Measurements from ENCODE around the gene PRDM15. TPM values are rescaled to one million over a fixed set of nuclear protein-coding genes. Genes with fewer than 3 reads are reported as not detected.

Gene PRDM15
- polyA plus RNA-seq, 3 donors: 0.19 to 19.0 (median 0.74) TPM

GRCh38 chr21:41751611-41752011, 127.5 kb downstream of the PRDM15 start:
- Histone ChIP-seq H4K20me1 (ENCODE audit: insufficient read depth, low read length) (no peaks in the 10 kb centered on the region), H3K4me1 (ENCODE audit: control insufficient read depth in 1 of 2, insufficient read depth in 2 of 2, low read length in 2 of 2) (peaks cover 9 to 14% of the 10 kb centered on the region in 2 donors), H3K4me3 (replicated peaks in 1 of 3; ENCODE audit: low read depth in 2 of 3, low read length in 3 of 3) (no peak overlapping the region), H3K79me2 (ENCODE audit: insufficient read depth, low read length) (no peaks in the 10 kb centered on the region), H3K9me3 (replicated peaks in 1 of 2; ENCODE audit: control insufficient read depth in 1 of 2, insufficient read depth in 1 of 2, low read length in 2 of 2) (no peaks in the 10 kb centered on the region), H3K36me3 (replicated peaks in 1 of 2; ENCODE audit: control insufficient read depth in 1 of 2, insufficient read depth in 2 of 2, low read length in 2 of 2) (no peaks in the 10 kb centered on the region), H3K9ac (ENCODE audit: insufficient read depth, low read length, poor library complexity, severe bottlenecking) (no peak overlapping the region), H3K4me2 (replicated peaks; ENCODE audit: extremely low read depth, low read length, poor library complexity, severe bottlenecking) (no peak overlapping the region), H3K27me3 (ENCODE audit: control insufficient read depth in 2 of 2, insufficient read depth in 2 of 2, low read length in 2 of 2) (no peaks in the 10 kb centered on the region), H2AFZ (ENCODE audit: insufficient read depth, low read depth, low read length, poor library complexity, severe bottlenecking) (no peak overlapping the region), H3K27ac (ENCODE audit: low read depth in 1 of 2, low read length in 2 of 2) (no peak overlapping the region)
- intact Hi-C loops (cut with micrococcal nuclease): no loop called here
- Mint-ChIP-seq H3K4me1 (peaks cover 17% of the 10 kb centered on the region), H3K36me3 (no peaks in the 10 kb centered on the region), H3K27me3 (ENCODE audit: low read depth in 3 of 3) (peaks cover 11 to 21% (median 15%) of the 10 kb centered on the region in 3 donors), H3K9me3 (peaks cover 0 to 3% (median 0%) of the 10 kb centered on the region in 7 donors), H3K4me3 (no peak overlapping the region), H3K27ac (peak overlapping the region in 1 of 7 donors; percentile 40)
- DNase-seq: no peak
- no peak for TF ChIP-seq CTCF (IDR thresholded peaks at IDR 0.05)
- 90% methylated on average over 8 of the region's 12 CpGs for WGBS (ENCODE audit: insufficient coverage)

GRCh38 chr21:41750532-41751151, 128.5 kb downstream of the PRDM15 start:
- H3K4me1 Mint-ChIP-seq: peaks cover 15% of the 10 kb centered on the region
- Histone ChIP-seq H2AFZ (ENCODE audit: insufficient read depth, low read depth, low read length, poor library complexity, severe bottlenecking) (no peak overlapping the region), H3K36me3 (replicated peaks in 1 of 2; ENCODE audit: control insufficient read depth in 1 of 2, insufficient read depth in 2 of 2, low read length in 2 of 2) (no peaks in the 10 kb centered on the region), H3K4me1 (ENCODE audit: control insufficient read depth in 1 of 2, insufficient read depth in 2 of 2, low read length in 2 of 2) (peaks cover 9 to 14% of the 10 kb centered on the region in 2 donors), H3K9ac (ENCODE audit: insufficient read depth, low read length, poor library complexity, severe bottlenecking) (no peak overlapping the region), H4K20me1 (ENCODE audit: insufficient read depth, low read length) (no peaks in the 10 kb centered on the region), H3K4me3 (replicated peaks in 1 of 3; ENCODE audit: low read depth in 2 of 3, low read length in 3 of 3) (no peak overlapping the region), H3K27me3 (ENCODE audit: control insufficient read depth in 2 of 2, insufficient read depth in 2 of 2, low read length in 2 of 2) (no peaks in the 10 kb centered on the region), H3K9me3 (replicated peaks in 1 of 2; ENCODE audit: control insufficient read depth in 1 of 2, insufficient read depth in 1 of 2, low read length in 2 of 2) (no peaks in the 10 kb centered on the region), H3K27ac (ENCODE audit: low read depth in 1 of 2, low read length in 2 of 2) (no peak overlapping the region), H3K4me2 (replicated peaks; ENCODE audit: extremely low read depth, low read length, poor library complexity, severe bottlenecking) (no peak overlapping the region), H3K79me2 (ENCODE audit: insufficient read depth, low read length) (no peaks in the 10 kb centered on the region)
- no peaks in the 10 kb centered on the region for H3K36me3 Mint-ChIP-seq
- H3K4me3 Mint-ChIP-seq: no peak overlapping the region
- 96% methylated on average over 8 of the region's 16 CpGs for WGBS (ENCODE audit: insufficient coverage)
- no peak for TF ChIP-seq CTCF (IDR thresholded peaks at IDR 0.05)
- no peak for DNase-seq
- H3K27ac Mint-ChIP-seq: no peak overlapping the region
- peaks cover 11 to 23% (median 16%) of the 10 kb centered on the region in 3 donors for H3K27me3 Mint-ChIP-seq (ENCODE audit: low read depth in 3 of 3)
- intact Hi-C loops (cut with micrococcal nuclease): no loop called here
- peaks cover 0 to 3% (median 0%) of the 10 kb centered on the region in 7 donors for H3K9me3 Mint-ChIP-seq
